Stimulated activated CD4-positive, alpha-beta T cell treated with anti-CD3 and anti-CD28 coated beads, TNF-alpha, amount 100 ng/mL, for 24 hours (primary cell): ENCODE measurements around the gene LCT.

ENCODE experiments used
- DNase-seq, 3 experiments: peaks; one replicate each; pipeline ENCODE4 v3.0.0-alpha.2; 2020; ENCODE audit warnings: low read depth in 3 of 3

The LCT gene

GRCh38 chr2:135742325-135742757 is 94.6 kb downstream of the LCT start:
- peak; percentile 10 to 24 (median 13) for DNase-seq

GRCh38 chr2:135741395-135742324 is 95.3 kb downstream of the LCT start, which contains the start of gene UBXN4:
Gene UBXN4, plus strand, starts transcription at chr2:135741855. Its CDS starts 75 bp downstream, at chr2:135741930.
- DNase-seq, result peak; percentile 87 to 96 (median 89)

DNA sequence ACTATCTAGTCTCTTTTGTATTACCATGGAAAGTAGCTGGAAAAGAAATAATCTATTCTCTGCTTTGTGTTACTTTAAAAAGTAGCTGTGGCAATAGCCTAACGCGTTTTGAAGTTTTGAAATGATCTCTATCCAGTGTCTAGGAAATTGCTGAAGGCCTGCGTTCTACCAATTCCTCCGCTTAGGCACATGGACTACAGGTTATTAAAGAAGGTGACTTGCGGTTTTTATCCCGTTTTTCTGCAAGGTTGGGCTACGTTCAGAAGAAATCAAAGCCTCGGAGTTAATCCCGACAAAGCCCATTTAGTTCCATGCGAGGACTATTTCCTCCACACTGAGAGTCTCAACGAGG is 96.0 kb downstream of the LCT start:
- no peak for DNase-seq

GRCh38 chr2:135740206-135740605 is 96.8 kb downstream of the LCT start:
- DNase-seq, result no peak
